Gastrocnemius medialis (tissue), 4 donors: ENCODE data around the gene CEACAM5. TPM values are rescaled to one million over a fixed set of nuclear protein-coding genes. Genes with fewer than 3 reads are reported as not detected.

Experiments used
- ATAC-seq, 2 donors: fragments of 150-250 bp; one replicate each; pipeline ENCODE4 v1.9.1; 2016
- DNase-seq, 2 donors: peaks; one replicate each; pipeline ENCODE4 v3.0.0-alpha.2; 2019
- H3K27ac ChIP-seq, 4 donors: fragments of 200-600 bp; sonication (generic); 1 replicate in 1 of 4; 2 replicates in 3 of 4; pipeline ENCODE4 v1.5.1; 2016 to 2018; ENCODE audit warnings: mild to moderate bottlenecking in 2 of 4, moderate library complexity in 1 of 4
- H3K27me3 ChIP-seq, 3 donors: fragments of 200-600 bp; sonication (generic) in 2 of 3; 1 replicate in 1 of 3; 2 replicates in 2 of 3; pipeline versions ENCODE4 v1.5.1 to v1.6.0; 2016 to 2019; ENCODE audit warnings: mild to moderate bottlenecking in 1 of 3, moderate library complexity in 1 of 3
- H3K36me3 ChIP-seq, 2 donors: fragments of 200-600 bp; sonication (generic) in 1 of 2; one replicate each; pipeline ENCODE4 v1.5.1; 2017 to 2018
- H3K4me1 ChIP-seq, 2 donors: fragments of 200-600 bp; sonication (generic) in 1 of 2; one replicate each; pipeline ENCODE4 v1.5.1; 2016 to 2017; ENCODE audit warnings: mild to moderate bottlenecking in 2 of 2
- H3K4me3 ChIP-seq, 4 donors: fragments of 200-600 bp; sonication (generic) in 3 of 4; 1 replicate in 1 of 4; 2 replicates in 3 of 4; pipeline ENCODE4 v1.5.1; 2016 to 2019; ENCODE audit warnings: mild to moderate bottlenecking in 2 of 4
- H3K9me3 ChIP-seq, 3 donors: fragments of 200-600 bp; sonication (generic) in 2 of 3; 1 replicate in 1 of 3; 2 replicates in 2 of 3; pipeline ENCODE4 v1.5.1; 2016 to 2019
- POLR2A ChIP-seq, 2 donors: fragments of 450-650 bp; IDR thresholded peaks; one replicate each; pipeline ENCODE4 v1.6.1; 2017; ENCODE audit warnings: antibody characterized with exemption in 2 of 2, mild to moderate bottlenecking in 2 of 2, moderate library complexity in 2 of 2
- in situ Hi-C, 4 donors: fragments of 200-750 bp; cut with MboI; loops; one replicate each; pipeline versions ENCODE4 v1.15.0 to v1.8.0; 2017; ENCODE audit warnings: low sequenced_read_pairs in 4 of 4
- intact Hi-C: fragments of 100-400 bp; cut with DNase I; formaldehyde crosslinking; loops from one replicate; pipeline ENCODE4 v1.15.1; 2023; ENCODE audit warnings: low total_unique reads
- total RNA-seq, 4 donors: library from RNA; depleted of rRNA; stranded (reverse); fragments of >200 nt; gene quantifications; one replicate each; pipeline versions ENCODE4 v1.1.0 to v1.2.3, GENCODE V29; 2016
- TF ChIP-seq, protein P1 (sequence below), 5 experiments: fragments of 450-650 bp in 3 of 5; fragments of 200-600 bp in 2 of 5; sonication (generic) in 2 of 5; IDR thresholded peaks in 4 of 5; conservative IDR thresholded peaks in 1 of 5; 1 replicate in 4 of 5; 2 replicates in 1 of 5; pipeline ENCODE4 v1.5.1; 2016 to 2019; ENCODE audit warnings: antibody characterized with exemption in 5 of 5, mild to moderate bottlenecking in 3 of 5, moderate library complexity in 3 of 5

The CEACAM5 gene
- total RNA-seq, 4 donors from 2014 or later, result 5.0 TPM; not detected in 3

DNA sequence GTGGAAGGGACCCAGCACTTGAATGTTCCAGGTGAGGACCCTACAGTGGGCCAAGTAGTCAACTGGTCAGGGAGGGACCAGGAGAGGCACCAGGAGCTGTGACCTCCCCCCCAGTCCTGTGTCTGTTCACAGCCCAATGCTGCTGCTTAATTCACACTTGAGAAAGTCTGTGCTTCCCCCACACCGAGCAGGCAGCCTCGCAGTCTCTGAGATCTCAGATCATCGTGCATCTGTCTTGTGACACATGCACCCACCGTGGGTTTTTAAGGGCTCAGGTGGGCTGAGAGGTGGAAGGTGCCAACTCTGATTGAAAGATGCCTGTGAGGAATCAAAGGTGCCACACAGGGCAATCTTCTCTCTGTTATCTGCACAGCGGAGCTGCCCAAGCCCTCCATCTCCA is 6.2 kb downstream of the CEACAM5 start:
- no peak for TF ChIP-seq POLR2A (IDR thresholded peaks at IDR 0.05)
- TF ChIP-seq, protein P1, sequence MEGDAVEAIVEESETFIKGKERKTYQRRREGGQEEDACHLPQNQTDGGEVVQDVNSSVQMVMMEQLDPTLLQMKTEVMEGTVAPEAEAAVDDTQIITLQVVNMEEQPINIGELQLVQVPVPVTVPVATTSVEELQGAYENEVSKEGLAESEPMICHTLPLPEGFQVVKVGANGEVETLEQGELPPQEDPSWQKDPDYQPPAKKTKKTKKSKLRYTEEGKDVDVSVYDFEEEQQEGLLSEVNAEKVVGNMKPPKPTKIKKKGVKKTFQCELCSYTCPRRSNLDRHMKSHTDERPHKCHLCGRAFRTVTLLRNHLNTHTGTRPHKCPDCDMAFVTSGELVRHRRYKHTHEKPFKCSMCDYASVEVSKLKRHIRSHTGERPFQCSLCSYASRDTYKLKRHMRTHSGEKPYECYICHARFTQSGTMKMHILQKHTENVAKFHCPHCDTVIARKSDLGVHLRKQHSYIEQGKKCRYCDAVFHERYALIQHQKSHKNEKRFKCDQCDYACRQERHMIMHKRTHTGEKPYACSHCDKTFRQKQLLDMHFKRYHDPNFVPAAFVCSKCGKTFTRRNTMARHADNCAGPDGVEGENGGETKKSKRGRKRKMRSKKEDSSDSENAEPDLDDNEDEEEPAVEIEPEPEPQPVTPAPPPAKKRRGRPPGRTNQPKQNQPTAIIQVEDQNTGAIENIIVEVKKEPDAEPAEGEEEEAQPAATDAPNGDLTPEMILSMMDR (IDR thresholded peaks at IDR 0.05 in 4 of 5, conservative IDR thresholded peaks at IDR 0.05 in 1 of 5), result no peak
- in situ Hi-C loops, result no loop called here
- no peak for DNase-seq
- Histone ChIP-seq H3K36me3 (no peaks in the 10 kb centered on the region), H3K27ac (no peak overlapping the region), H3K4me1 (no peaks in the 10 kb centered on the region), H3K9me3 (no peaks in the 10 kb centered on the region), H3K27me3 (no peaks in the 10 kb centered on the region), H3K4me3 (no peak overlapping the region)
- ATAC-seq, result no peak
- intact Hi-C loops, result no loop called here

DNA sequence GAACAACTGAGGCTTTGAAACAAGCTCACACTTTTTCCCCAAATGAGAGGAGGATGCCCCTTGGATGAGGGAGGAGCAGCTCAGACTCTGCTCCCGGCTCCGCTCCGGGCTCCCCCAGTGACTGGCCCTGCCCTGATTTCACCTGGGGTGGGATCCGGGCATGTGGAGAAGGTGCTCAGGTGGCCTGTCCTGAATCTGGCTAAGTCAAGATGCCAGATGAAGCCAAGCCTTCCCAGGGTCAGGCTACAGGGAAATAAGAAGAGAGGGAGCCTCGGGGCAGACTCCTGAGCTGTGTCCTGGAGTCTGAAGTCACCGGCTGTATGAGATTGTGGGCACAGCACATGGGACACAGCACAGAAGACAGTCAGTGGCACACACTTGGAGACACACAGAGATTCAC is 10.3 kb downstream of the CEACAM5 start:
- no peaks in the 10 kb centered on the region for H3K9me3 ChIP-seq
- DNase-seq (no peak), ATAC-seq (no peak)
- H3K27me3 ChIP-seq, result no peaks in the 10 kb centered on the region
- no peaks in the 10 kb centered on the region for H3K4me1 ChIP-seq
- TF ChIP-seq, protein P1 (IDR thresholded peaks at IDR 0.05 in 4 of 5, conservative IDR thresholded peaks at IDR 0.05 in 1 of 5), result no peak
- TF ChIP-seq POLR2A (IDR thresholded peaks at IDR 0.05), result no peak
- no peak overlapping the region for H3K27ac ChIP-seq
- intact Hi-C loops (no loop called here), in situ Hi-C loops (no loop called here)
- no peak overlapping the region for H3K4me3 ChIP-seq
- no peaks in the 10 kb centered on the region for H3K36me3 ChIP-seq

DNA sequence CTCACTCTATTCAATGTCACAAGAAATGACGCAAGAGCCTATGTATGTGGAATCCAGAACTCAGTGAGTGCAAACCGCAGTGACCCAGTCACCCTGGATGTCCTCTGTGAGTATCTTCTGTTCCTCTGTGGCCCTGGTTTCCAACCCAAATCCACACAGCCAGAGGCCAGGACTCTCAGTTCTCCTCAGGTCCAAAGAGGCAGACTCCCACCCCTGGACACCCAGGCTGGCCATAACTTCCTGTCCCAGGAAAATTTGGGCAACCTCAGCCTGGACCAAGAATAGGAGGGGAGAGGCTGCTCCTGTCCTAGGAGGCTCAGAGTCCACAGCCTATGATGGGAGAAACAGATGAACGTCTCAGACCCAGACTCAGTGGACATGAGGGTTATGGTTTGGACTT is 11.7 kb downstream of the CEACAM5 start:
- ATAC-seq, result no peak
- Histone ChIP-seq H3K4me1 (no peaks in the 10 kb centered on the region), H3K27ac (no peak overlapping the region), H3K27me3 (no peaks in the 10 kb centered on the region), H3K36me3 (no peaks in the 10 kb centered on the region), H3K4me3 (no peak overlapping the region), H3K9me3 (no peaks in the 10 kb centered on the region)
- in situ Hi-C loops, result no loop called here
- TF ChIP-seq, protein P1 (IDR thresholded peaks at IDR 0.05 in 4 of 5, conservative IDR thresholded peaks at IDR 0.05 in 1 of 5), result no peak
- no peak for TF ChIP-seq POLR2A (IDR thresholded peaks at IDR 0.05)
- intact Hi-C loops, result no loop called here
- no peak for DNase-seq

DNA sequence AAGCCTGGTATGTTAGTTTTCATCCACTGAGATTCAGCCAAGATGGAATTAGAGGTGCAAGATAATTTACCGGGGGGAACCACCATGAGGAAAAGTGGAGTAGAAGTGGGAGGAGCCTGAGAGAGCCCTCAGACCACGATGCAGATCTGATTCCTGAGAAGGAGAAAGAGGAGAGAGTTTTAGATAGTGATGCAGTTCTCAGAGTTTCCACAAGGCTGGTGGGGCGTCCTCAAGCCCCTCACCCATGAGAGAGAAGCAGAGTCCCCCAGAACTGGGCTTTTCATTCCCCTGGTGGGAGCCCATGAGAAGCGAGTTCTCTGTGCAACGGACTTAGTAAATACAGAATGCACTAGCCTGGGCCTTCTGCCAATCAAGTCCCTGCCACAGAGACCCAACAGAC is 18.1 kb downstream of the CEACAM5 start:
- Histone ChIP-seq H3K27me3 (peaks cover 0 to 7% (median 0%) of the 10 kb centered on the region in 3 donors), H3K36me3 (no peaks in the 10 kb centered on the region), H3K4me3 (no peak overlapping the region), H3K4me1 (no peaks in the 10 kb centered on the region), H3K9me3 (no peaks in the 10 kb centered on the region), H3K27ac (no peak overlapping the region)
- DNase-seq (no peak), ATAC-seq (no peak)
- intact Hi-C loops (no loop called here), in situ Hi-C loops (no loop called here)
- no peak for TF ChIP-seq POLR2A (IDR thresholded peaks at IDR 0.05)
- TF ChIP-seq, protein P1 (IDR thresholded peaks at IDR 0.05 in 4 of 5, conservative IDR thresholded peaks at IDR 0.05 in 1 of 5), result no peak

DNA sequence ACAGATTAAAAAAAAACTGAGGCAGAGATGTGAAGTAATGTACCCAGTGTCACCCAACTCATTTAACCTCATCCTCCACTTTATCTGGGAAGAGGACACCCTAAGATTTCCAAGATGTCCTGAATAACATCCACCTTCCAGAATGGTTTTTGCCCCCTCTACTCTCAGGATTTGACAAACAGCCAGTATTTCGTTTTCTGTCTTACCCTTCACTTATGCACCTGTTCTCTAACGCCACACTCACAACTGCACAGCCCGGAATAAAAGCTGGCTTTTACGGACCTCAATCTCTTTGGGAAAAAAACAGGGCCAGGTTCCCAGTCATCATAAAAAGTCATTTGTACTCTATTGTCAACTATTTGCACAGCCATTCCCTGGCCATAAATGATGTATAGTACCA is 25.7 kb downstream of the CEACAM5 start:
- DNase-seq, result no peak
- Histone ChIP-seq H3K4me1 (no peaks in the 10 kb centered on the region), H3K9me3 (no peaks in the 10 kb centered on the region), H3K27me3 (peaks cover 0 to under 1% (median 0%) of the 10 kb centered on the region in 3 donors), H3K4me3 (no peak overlapping the region), H3K27ac (no peak overlapping the region), H3K36me3 (no peaks in the 10 kb centered on the region)
- intact Hi-C loops (no loop called here), in situ Hi-C loops (no loop called here)
- TF ChIP-seq, protein P1 (IDR thresholded peaks at IDR 0.05 in 4 of 5, conservative IDR thresholded peaks at IDR 0.05 in 1 of 5), result no peak
- no peak for TF ChIP-seq POLR2A (IDR thresholded peaks at IDR 0.05)
- ATAC-seq, result no peak
